ENCODE data around the gene PIK3R5.
"Not testable (repeated sequence)": the region's sequence is repeated elsewhere in the genome, so short reads cannot be mapped to it uniquely, and the experiment has no call there.

PIK3R5 gene

GRCh38 chr17:8965394-8966168 is at the start of gene PIK3R5:
TSS of gene PIK3R5 (minus strand) at chr17:8965707. CDS start at chr17:8911494, 54,213 bp downstream.
- peak; percentile 67 to 80 for DNase-seq (ENCODE audit: low read depth in 2 of 2)

GRCh38 chr17:9011001-9011400 is 45.5 kb upstream of the PIK3R5 start:
- DNase-seq (ENCODE audit: low read depth in 2 of 2): no peak

GRCh38 chr17:9009737-9010136 is 44.2 kb upstream of the PIK3R5 start:
- DNase-seq (ENCODE audit: low read depth in 2 of 2): no peak

- DNase-seq (ENCODE audit: low read depth in 2 of 2): no peak
Measured at GRCh38 chr17:9009096-9009495, 43.6 kb upstream of the PIK3R5 start.

- no peak for DNase-seq (ENCODE audit: low read depth in 2 of 2)
Measured at GRCh38 chr17:9007052-9007714, 41.7 kb upstream of the PIK3R5 start.

GRCh38 chr17:9006175-9006767 is 40.8 kb upstream of the PIK3R5 start:
- DNase-seq (ENCODE audit: low read depth in 2 of 2): no peak

GRCh38 chr17:9004961-9005285 is 39.4 kb upstream of the PIK3R5 start:
- no peak for DNase-seq (ENCODE audit: low read depth in 2 of 2)

- DNase-seq (ENCODE audit: low read depth in 2 of 2): no peak
Measured at GRCh38 chr17:9004132-9004960, 38.8 kb upstream of the PIK3R5 start.

GRCh38 chr17:9003355-9004131 is 38.0 kb upstream of the PIK3R5 start:
- DNase-seq (ENCODE audit: low read depth in 2 of 2): no peak

GRCh38 chr17:9002606-9003354 is 37.3 kb upstream of the PIK3R5 start:
- peak in 1 of 2 donors; percentile 30 for DNase-seq (ENCODE audit: low read depth in 2 of 2)

- DNase-seq (ENCODE audit: low read depth in 2 of 2): no peak
Measured at GRCh38 chr17:9002227-9002605, 36.7 kb upstream of the PIK3R5 start.

- DNase-seq (ENCODE audit: low read depth in 2 of 2): no peak
Measured at GRCh38 chr17:9001559-9001958, 36.1 kb upstream of the PIK3R5 start.

- peak; percentile 65 to 71 for DNase-seq (ENCODE audit: low read depth in 2 of 2)
Measured at GRCh38 chr17:8997994-8998628, 32.6 kb upstream of the PIK3R5 start.

GRCh38 chr17:8995711-8996110 is 30.2 kb upstream of the PIK3R5 start:
- DNase-seq (ENCODE audit: low read depth in 2 of 2): no peak

- peak; percentile 68 to 72 for DNase-seq (ENCODE audit: low read depth in 2 of 2)
Measured at GRCh38 chr17:8994319-8994718, 28.8 kb upstream of the PIK3R5 start.

- DNase-seq (ENCODE audit: low read depth in 2 of 2): peak; percentile 66 to 70
Measured at GRCh38 chr17:8991514-8992285, 26.2 kb upstream of the PIK3R5 start.

GRCh38 chr17:8988263-8988935 is 22.9 kb upstream of the PIK3R5 start:
- DNase-seq (ENCODE audit: low read depth in 2 of 2): not testable (repeated sequence)

- no peak for DNase-seq (ENCODE audit: low read depth in 2 of 2)
Measured at GRCh38 chr17:8986295-8986694, 20.8 kb upstream of the PIK3R5 start.

All from stimulated activated CD4-positive, alpha-beta T cell treated with anti-CD3 and anti-CD28 coated beads, Interleukin-4, amount 100 ng/mL, for 48 hours (primary cell).